Measurements from ENCODE around the gene ARHGAP42. TPM values are rescaled to one million over a fixed set of nuclear protein-coding genes. Genes with fewer than 3 reads are reported as not detected.
A peak's percentile ranks its signal among the peaks of the same experiment; 100 is the strongest.

The ARHGAP42 gene
- total and polyA plus RNA-seq, 8 donors: 0.76 to 4.9 (median 1.8) TPM

DNA sequence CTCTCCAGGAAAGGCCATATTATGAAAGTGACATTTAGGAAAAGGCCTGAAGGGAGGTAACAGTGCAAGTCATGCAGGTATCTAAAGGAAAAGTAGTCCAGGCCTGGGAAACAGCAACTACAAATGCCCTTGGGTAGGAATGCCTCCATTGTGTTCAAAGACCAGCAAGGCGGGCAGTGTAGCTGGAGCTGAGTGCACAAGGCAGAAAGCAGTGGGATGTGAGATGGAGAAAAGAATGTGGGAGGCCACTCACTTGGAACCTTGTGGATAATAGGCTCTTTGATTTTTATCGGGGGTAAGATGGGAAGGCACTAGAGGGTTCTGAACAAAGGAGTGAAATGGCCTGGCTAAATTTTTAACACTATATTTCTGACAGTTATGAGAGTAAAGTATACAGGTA is 253.9 kb downstream of the ARHGAP42 start:
- H3K4me3 ChIP-seq: no peak overlapping the region
- no peak for ATAC-seq
- WGBS, 2 donors: 69 to 80% methylated on average over 2 of the region's 2 CpGs
- intact Hi-C loops (cut with DNase I): no loop called here
- DNase-seq: no peak
- no peak for FAIRE-seq
- no peaks in the 10 kb centered on the region for H3K36me3 ChIP-seq
- H3K27ac ChIP-seq: no peak overlapping the region
- no peaks in the 10 kb centered on the region for H3K4me1 ChIP-seq
- no peaks in the 10 kb centered on the region for H3K9me3 ChIP-seq
- H3K27me3 ChIP-seq: no peaks in the 10 kb centered on the region
- TF ChIP-seq, protein P1, sequence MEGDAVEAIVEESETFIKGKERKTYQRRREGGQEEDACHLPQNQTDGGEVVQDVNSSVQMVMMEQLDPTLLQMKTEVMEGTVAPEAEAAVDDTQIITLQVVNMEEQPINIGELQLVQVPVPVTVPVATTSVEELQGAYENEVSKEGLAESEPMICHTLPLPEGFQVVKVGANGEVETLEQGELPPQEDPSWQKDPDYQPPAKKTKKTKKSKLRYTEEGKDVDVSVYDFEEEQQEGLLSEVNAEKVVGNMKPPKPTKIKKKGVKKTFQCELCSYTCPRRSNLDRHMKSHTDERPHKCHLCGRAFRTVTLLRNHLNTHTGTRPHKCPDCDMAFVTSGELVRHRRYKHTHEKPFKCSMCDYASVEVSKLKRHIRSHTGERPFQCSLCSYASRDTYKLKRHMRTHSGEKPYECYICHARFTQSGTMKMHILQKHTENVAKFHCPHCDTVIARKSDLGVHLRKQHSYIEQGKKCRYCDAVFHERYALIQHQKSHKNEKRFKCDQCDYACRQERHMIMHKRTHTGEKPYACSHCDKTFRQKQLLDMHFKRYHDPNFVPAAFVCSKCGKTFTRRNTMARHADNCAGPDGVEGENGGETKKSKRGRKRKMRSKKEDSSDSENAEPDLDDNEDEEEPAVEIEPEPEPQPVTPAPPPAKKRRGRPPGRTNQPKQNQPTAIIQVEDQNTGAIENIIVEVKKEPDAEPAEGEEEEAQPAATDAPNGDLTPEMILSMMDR (IDR thresholded peaks at IDR 0.05): no peak

DNA sequence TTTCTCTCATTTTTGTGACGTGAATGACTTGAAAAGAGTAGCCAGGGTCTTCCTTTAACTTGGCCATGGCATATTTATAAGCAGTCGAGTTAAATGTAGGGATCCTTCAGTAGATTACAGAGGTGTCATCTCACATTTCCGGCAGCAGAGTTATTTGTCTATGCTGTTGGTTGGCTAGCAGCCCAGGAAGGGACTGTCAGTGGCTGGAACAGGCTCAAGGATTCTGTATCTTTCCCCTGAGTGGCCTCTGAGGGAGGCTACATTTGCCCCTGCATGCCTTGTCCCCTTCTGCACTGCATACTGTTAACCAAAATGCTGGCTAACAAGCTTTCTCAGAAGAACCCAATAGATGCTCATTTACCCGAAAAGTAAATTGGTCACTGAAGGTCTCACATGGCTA is 254.9 kb downstream of the ARHGAP42 start:
- 31 to 36% methylated on average over 4 of the region's 4 CpGs for WGBS, 2 donors
- FAIRE-seq (no peak), DNase-seq (no peak)

DNA sequence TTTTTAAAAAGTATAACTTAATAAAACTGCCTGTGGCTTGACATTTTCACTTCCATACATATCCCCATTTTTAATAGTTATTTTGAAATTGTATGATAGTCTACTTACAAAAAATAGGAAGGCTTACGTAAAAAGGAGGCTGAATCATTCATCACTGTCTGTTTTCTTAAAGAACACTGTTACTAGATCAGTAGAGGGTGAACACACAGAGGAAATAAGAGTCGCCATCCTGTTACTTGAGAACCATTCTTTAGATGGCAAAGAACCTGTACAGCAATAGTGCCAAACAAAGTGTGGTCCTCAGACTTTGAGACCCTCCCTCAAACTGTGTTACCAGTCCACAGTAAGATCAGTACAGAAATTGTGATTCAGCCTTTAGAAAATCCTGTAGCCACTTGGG is 261.8 kb downstream of the ARHGAP42 start:
- no peak for FAIRE-seq
- H3K27ac ChIP-seq: no peak overlapping the region
- intact Hi-C loops (cut with DNase I): no loop called here
- H3K4me3 ChIP-seq: no peak overlapping the region
- no peak for DNase-seq
- H3K9me3 ChIP-seq: no peaks in the 10 kb centered on the region
- no peak for ATAC-seq
- H3K4me1 ChIP-seq: no peaks in the 10 kb centered on the region
- 76 to 85% methylated on average over 2 of the region's 2 CpGs for WGBS, 2 donors
- no peaks in the 10 kb centered on the region for H3K27me3 ChIP-seq
- TF ChIP-seq, protein P1 (IDR thresholded peaks at IDR 0.05): no peak
- no peaks in the 10 kb centered on the region for H3K36me3 ChIP-seq

More for the DNA sequence above, 254.9 kb downstream of the ARHGAP42 start:
- Histone ChIP-seq H3K4me1 (no peaks in the 10 kb centered on the region), H3K4me3 (no peak overlapping the region), H3K36me3 (no peaks in the 10 kb centered on the region), H3K27ac (no peak overlapping the region), H3K9me3 (no peaks in the 10 kb centered on the region), H3K27me3 (no peaks in the 10 kb centered on the region)
- intact Hi-C loops (cut with DNase I): no loop called here
- peak in 2 of 4 donors; percentile 23 to 51 for ATAC-seq
- TF ChIP-seq, protein P1 (IDR thresholded peaks at IDR 0.05): no peak

DNA sequence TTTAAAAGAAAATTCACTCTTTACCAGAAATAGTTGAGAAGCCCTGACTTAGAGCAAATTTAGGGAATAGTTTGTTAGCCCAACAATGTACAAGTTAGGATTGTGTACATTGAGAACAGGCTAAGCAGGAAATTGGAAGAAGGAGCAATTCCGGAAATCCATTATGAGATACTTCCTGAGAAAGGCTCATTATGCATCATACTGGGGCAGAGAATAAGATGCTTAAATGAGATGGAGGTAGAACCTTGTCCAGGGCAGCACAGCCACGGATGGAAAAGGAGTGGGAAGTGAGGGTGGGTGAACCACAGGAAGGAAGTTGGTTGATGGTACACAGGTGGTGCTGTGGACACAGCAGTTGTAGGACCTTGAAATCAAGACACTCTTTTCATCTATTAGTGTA is 262.4 kb downstream of the ARHGAP42 start:
- FAIRE-seq (no peak), DNase-seq (no peak), ATAC-seq (no peak)
- H3K27ac ChIP-seq: no peak overlapping the region
- H3K4me1 ChIP-seq: no peaks in the 10 kb centered on the region
- 75 to 77% methylated on average over 2 of the region's 2 CpGs for WGBS, 2 donors
- H3K27me3 ChIP-seq: no peaks in the 10 kb centered on the region
- no peaks in the 10 kb centered on the region for H3K36me3 ChIP-seq
- intact Hi-C loops (cut with DNase I): no loop called here
- no peak overlapping the region for H3K4me3 ChIP-seq
- no peaks in the 10 kb centered on the region for H3K9me3 ChIP-seq
- TF ChIP-seq, protein P1 (IDR thresholded peaks at IDR 0.05): no peak

DNA sequence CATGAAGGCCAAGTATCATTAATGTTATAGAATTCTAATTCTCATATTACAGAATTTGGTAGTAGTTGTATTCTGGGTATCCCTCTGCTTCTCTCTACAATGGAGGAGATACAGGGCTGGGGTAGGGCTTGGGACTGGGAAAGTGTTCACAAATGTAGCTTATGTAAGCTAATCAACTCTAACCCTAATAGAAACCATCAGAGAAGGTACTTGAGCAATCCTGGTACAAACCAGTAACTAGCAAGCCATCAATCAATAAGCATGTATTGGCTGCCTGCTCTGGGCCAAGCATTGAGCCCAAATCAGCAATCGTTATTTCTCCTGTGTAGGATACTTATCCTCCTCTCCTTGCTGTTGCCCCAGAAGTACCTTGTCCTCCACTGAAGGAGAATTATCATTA is 268.2 kb downstream of the ARHGAP42 start:
- no peak for ATAC-seq
- intact Hi-C loops (cut with DNase I): no loop called here
- DNase-seq: no peak
- Histone ChIP-seq H3K4me1 (no peaks in the 10 kb centered on the region), H3K27ac (no peak overlapping the region), H3K27me3 (no peaks in the 10 kb centered on the region), H3K9me3 (no peaks in the 10 kb centered on the region), H3K36me3 (no peaks in the 10 kb centered on the region), H3K4me3 (no peak overlapping the region)
- TF ChIP-seq, protein P1 (IDR thresholded peaks at IDR 0.05): no peak
- WGBS, 2 donors: 78 to 88% methylated on average over 1 of the region's 1 CpG
- FAIRE-seq: no peak
